Stimulated activated CD8-positive, alpha-beta memory T cell treated with anti-CD3 and anti-CD28 coated beads, Interleukin-7, amount 100 ng/mL, for 1 hour (primary cell): Measurements from ENCODE around the gene MTHFD1L.
"Not testable (repeated sequence)": the region's sequence is repeated elsewhere in the genome, so short reads cannot be mapped to it uniquely, and the experiment has no call there.

Experiments
- DNase-seq, 2 donors: peaks; one replicate each; pipeline ENCODE4 v3.0.0-alpha.2; 2020; ENCODE audit warnings: low read depth in 2 of 2

The MTHFD1L gene

GRCh38 chr6:151123641-151124040, 258.1 kb downstream of the MTHFD1L start:
- not testable (repeated sequence) for DNase-seq

GRCh38 chr6:151125242-151125641, 259.7 kb downstream of the MTHFD1L start:
- DNase-seq = not testable (repeated sequence)

GRCh38 chr6:151125651-151126416, 260.3 kb downstream of the MTHFD1L start:
- DNase-seq = not testable (repeated sequence)

GRCh38 chr6:151126417-151126724, 260.9 kb downstream of the MTHFD1L start:
- DNase-seq = not testable (repeated sequence)

- not testable (repeated sequence) for DNase-seq
Observed at GRCh38 chr6:151127133-151127798, 261.8 kb downstream of the MTHFD1L start.

- no peak for DNase-seq
Observed at GRCh38 chr6:151128763-151129370, 263.4 kb downstream of the MTHFD1L start.

GRCh38 chr6:151130329-151130728, 264.8 kb downstream of the MTHFD1L start:
- no peak for DNase-seq

- DNase-seq = no peak
Observed at GRCh38 chr6:151131324-151132007, 266.0 kb downstream of the MTHFD1L start.

GRCh38 chr6:151136141-151136755, 270.7 kb downstream of the MTHFD1L start:
- no peak for DNase-seq

GRCh38 chr6:151137542-151137941, 272.0 kb downstream of the MTHFD1L start:
- no peak for DNase-seq

- DNase-seq = no peak
Observed at GRCh38 chr6:151139524-151139923, 274.0 kb downstream of the MTHFD1L start.

GRCh38 chr6:151140767-151141166, 275.3 kb downstream of the MTHFD1L start:
- no peak for DNase-seq

- DNase-seq = no peak
Observed at GRCh38 chr6:151141685-151142084, 276.2 kb downstream of the MTHFD1L start.

- no peak for DNase-seq
Observed at GRCh38 chr6:151142676-151143075, 277.2 kb downstream of the MTHFD1L start.

- no peak for DNase-seq
Observed at GRCh38 chr6:151143337-151143736, 277.8 kb downstream of the MTHFD1L start.

- no peak for DNase-seq
Observed at GRCh38 chr6:151143806-151144205, 278.3 kb downstream of the MTHFD1L start.

GRCh38 chr6:151147118-151147832, 281.8 kb downstream of the MTHFD1L start:
- DNase-seq = no peak

- DNase-seq = no peak
Observed at GRCh38 chr6:151148111-151148510, 282.6 kb downstream of the MTHFD1L start.

GRCh38 chr6:151149793-151150192, 284.3 kb downstream of the MTHFD1L start:
- no peak for DNase-seq
